ENCODE results near the gene PUS10. TPM values are rescaled to one million over a fixed set of nuclear protein-coding genes. Genes with fewer than 3 reads are reported as not detected.
A peak's percentile ranks its signal among the peaks of the same experiment; 100 is the strongest.

PUS10 gene
- total and polyA plus RNA-seq, 2 experiments from 2014 or later: 2.2 to 2.5 TPM

DNA sequence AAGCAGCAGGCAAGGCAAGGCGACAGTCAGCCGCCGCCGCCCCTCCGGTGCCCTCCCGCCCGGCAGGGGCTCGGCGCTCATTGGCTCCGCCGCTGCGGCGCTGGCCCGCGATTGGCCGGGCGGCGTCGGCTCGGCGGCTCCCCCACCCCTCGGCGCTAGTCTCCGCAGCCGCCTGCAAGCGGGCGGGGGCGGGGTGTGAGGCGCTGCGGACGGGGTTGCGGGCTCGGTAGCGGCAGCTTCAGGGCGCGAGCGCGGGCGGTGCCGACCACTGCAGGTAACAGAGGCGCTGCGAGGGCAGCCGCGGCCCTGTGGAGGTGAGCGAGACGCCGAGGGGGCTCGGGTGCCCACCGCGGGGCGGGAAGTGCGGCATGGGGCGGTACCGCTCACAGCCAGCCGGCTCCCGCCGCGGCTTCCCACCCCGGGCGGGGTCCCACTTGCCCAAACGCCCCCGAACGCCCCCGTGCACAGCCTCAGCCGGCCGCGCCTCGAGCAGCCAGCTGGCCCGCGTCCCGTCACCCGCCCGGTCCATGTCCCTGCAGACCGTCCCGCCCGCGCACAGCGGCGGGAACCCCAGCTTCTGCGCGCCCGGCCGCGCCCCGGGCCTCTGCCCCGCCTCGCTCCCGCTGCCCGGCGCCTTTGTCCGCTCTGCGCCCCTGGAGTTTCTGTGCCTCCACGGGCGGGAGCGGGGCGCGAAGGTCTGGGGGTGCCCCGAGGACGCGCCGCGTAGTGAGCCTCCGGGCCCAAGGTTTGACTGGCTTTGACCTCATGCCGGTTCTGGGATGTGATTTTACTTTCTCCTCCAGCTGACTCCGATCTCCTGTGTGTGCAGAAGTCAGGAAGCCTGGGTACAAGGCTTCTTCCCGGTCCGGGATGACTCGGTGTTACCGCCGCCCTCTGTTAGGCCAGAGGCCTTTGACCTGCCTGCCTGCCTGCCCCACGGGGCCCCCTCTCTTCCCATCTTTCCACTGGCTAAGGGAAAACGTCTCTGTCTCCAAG is 48.0 kb upstream of the PUS10 start, which contains the start of gene SANBR:
Gene SANBR (plus strand): TSS at position 158 of the 996 bp plus-strand sequence. CDS start 4,480 bp downstream, outside the sequence.
- peak within 1 kb of the TSS; percentile 27; the same call in 1 of the 2 replicates for H3K27ac ChIP-seq (ENCODE audit: low read depth)
- H3K4me3 Mint-ChIP-seq: peak within 1 kb of the TSS; percentile 96

DNA sequence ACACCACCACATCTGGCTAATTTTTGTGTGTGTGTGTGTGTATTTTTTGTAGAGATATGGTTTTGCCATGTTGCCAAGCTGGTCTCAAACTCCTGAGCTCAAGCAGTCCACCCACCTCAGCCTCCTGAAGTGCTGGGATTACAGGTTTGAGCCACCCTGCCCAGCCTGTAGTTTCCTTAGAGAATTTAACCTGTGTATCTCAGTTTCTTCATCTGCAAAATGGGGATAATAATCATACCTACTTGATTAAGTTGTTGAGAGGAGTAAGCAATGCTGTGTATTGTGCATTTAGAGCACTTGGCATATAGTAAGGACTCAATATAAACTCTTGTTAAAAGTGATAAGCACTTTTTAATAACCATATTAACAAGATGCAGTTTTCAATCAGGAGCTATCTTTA is 41.3 kb upstream of the PUS10 start:
- Histone ChIP-seq H3K9me2 (ENCODE audit: insufficient read depth) (no peaks in the 10 kb centered on the region), H3K4me3 (no peak overlapping the region), H3F3A (replicated peaks; ENCODE audit: low read depth) (no peaks in the 10 kb centered on the region), H3K4me2 (no peak overlapping the region), H3K4me1 (ENCODE audit: insufficient read depth) (no peaks in the 10 kb centered on the region), H4K20me1 (replicated peaks; ENCODE audit: insufficient read depth) (no peaks in the 10 kb centered on the region), H2AFZ (no peak overlapping the region), H3K36me3 (ENCODE audit: insufficient read depth) (no peaks in the 10 kb centered on the region), H3K27me3 (ENCODE audit: insufficient read depth) (no peaks in the 10 kb centered on the region), H3K27ac (ENCODE audit: low read depth) (no peak overlapping the region), H3K79me2 (replicated peaks; ENCODE audit: insufficient read depth) (no peaks in the 10 kb centered on the region)
- DNase-seq (ENCODE audit: low spot score) (no peak), ATAC-seq (no peak)
- Mint-ChIP-seq H3K36me3 (ENCODE audit: low read depth) (peaks cover 9% of the 10 kb centered on the region; the same call in 2 of the 3 replicates), H3K27ac (no peak overlapping the region), H3K4me1 (no peaks in the 10 kb centered on the region), H3K4me3 (no peak overlapping the region), H3K9me3 (no peaks in the 10 kb centered on the region), H3K27me3 (ENCODE audit: insufficient read depth, low read depth, poor library complexity) (peaks cover 4% of the 10 kb centered on the region)
- TF ChIP-seq, protein P1, sequence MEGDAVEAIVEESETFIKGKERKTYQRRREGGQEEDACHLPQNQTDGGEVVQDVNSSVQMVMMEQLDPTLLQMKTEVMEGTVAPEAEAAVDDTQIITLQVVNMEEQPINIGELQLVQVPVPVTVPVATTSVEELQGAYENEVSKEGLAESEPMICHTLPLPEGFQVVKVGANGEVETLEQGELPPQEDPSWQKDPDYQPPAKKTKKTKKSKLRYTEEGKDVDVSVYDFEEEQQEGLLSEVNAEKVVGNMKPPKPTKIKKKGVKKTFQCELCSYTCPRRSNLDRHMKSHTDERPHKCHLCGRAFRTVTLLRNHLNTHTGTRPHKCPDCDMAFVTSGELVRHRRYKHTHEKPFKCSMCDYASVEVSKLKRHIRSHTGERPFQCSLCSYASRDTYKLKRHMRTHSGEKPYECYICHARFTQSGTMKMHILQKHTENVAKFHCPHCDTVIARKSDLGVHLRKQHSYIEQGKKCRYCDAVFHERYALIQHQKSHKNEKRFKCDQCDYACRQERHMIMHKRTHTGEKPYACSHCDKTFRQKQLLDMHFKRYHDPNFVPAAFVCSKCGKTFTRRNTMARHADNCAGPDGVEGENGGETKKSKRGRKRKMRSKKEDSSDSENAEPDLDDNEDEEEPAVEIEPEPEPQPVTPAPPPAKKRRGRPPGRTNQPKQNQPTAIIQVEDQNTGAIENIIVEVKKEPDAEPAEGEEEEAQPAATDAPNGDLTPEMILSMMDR (conservative IDR thresholded peaks at IDR 0.05; ENCODE audit: low read depth in 2 of 2): no peak
- TF ChIP-seq CREB1 (CRISPR knock-in tag; IDR thresholded peaks at IDR 0.05; ENCODE audit: low read depth) (no peak), POLR2AphosphoS5 (IDR thresholded peaks at IDR 0.05; ENCODE audit: low read depth) (no peak), STAT1 (IDR thresholded peaks at IDR 0.05; ENCODE audit: unreplicated experiment) (no peak), EZH2 (IDR thresholded peaks at IDR 0.05; ENCODE audit: low read depth, unreplicated experiment) (no peak), NANOG (IDR thresholded peaks at IDR 0.05; ENCODE audit: borderline replicate concordance) (no peak), ZNF114 (CRISPR knock-in tag; IDR thresholded peaks at IDR 0.05) (no peak), ZNF331 (CRISPR knock-in tag; IDR thresholded peaks at IDR 0.05; ENCODE audit: low read depth) (no peak), JUNB (IDR thresholded peaks at IDR 0.05; ENCODE audit: unreplicated experiment) (no peak)
- TF ChIP-seq, protein P2, sequence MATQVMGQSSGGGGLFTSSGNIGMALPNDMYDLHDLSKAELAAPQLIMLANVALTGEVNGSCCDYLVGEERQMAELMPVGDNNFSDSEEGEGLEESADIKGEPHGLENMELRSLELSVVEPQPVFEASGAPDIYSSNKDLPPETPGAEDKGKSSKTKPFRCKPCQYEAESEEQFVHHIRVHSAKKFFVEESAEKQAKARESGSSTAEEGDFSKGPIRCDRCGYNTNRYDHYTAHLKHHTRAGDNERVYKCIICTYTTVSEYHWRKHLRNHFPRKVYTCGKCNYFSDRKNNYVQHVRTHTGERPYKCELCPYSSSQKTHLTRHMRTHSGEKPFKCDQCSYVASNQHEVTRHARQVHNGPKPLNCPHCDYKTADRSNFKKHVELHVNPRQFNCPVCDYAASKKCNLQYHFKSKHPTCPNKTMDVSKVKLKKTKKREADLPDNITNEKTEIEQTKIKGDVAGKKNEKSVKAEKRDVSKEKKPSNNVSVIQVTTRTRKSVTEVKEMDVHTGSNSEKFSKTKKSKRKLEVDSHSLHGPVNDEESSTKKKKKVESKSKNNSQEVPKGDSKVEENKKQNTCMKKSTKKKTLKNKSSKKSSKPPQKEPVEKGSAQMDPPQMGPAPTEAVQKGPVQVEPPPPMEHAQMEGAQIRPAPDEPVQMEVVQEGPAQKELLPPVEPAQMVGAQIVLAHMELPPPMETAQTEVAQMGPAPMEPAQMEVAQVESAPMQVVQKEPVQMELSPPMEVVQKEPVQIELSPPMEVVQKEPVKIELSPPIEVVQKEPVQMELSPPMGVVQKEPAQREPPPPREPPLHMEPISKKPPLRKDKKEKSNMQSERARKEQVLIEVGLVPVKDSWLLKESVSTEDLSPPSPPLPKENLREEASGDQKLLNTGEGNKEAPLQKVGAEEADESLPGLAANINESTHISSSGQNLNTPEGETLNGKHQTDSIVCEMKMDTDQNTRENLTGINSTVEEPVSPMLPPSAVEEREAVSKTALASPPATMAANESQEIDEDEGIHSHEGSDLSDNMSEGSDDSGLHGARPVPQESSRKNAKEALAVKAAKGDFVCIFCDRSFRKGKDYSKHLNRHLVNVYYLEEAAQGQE (IDR thresholded peaks at IDR 0.05; ENCODE audit: unreplicated experiment): no peak
- TF ChIP-seq, protein P3, sequence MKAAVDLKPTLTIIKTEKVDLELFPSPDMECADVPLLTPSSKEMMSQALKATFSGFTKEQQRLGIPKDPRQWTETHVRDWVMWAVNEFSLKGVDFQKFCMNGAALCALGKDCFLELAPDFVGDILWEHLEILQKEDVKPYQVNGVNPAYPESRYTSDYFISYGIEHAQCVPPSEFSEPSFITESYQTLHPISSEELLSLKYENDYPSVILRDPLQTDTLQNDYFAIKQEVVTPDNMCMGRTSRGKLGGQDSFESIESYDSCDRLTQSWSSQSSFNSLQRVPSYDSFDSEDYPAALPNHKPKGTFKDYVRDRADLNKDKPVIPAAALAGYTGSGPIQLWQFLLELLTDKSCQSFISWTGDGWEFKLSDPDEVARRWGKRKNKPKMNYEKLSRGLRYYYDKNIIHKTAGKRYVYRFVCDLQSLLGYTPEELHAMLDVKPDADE (IDR thresholded peaks at IDR 0.05): no peak

More for the DNA sequence above, 48.0 kb upstream of the PUS10 start, which contains the start of gene SANBR:
- peaks cover 7% of the 10 kb centered on the region; the same call in 1 of the 2 replicates for H3K79me2 ChIP-seq (replicated peaks; ENCODE audit: insufficient read depth)
- Mint-ChIP-seq H3K36me3 (ENCODE audit: low read depth) (peaks cover 3% of the 10 kb centered on the region), H3K27ac (peak within 1 kb of the TSS; percentile 89; the same call in 1 of the 2 replicates), H3K27me3 (ENCODE audit: insufficient read depth, low read depth, poor library complexity) (peaks cover 8% of the 10 kb centered on the region), H3K4me1 (peaks cover 5% of the 10 kb centered on the region), H3K9me3 (no peaks in the 10 kb centered on the region)
- H3K36me3 ChIP-seq (ENCODE audit: insufficient read depth): no peaks in the 10 kb centered on the region
- peak; percentile 94 for DNase-seq (ENCODE audit: low spot score)
- H3K4me1 ChIP-seq (ENCODE audit: insufficient read depth): peaks cover 14% of the 10 kb centered on the region
- no peaks in the 10 kb centered on the region; the same call in 1 of the 2 replicates for H4K20me1 ChIP-seq (replicated peaks; ENCODE audit: insufficient read depth)
- H3K27me3 ChIP-seq (ENCODE audit: insufficient read depth): no peaks in the 10 kb centered on the region
- TF ChIP-seq CREB1 (CRISPR knock-in tag; IDR thresholded peaks at IDR 0.05; ENCODE audit: low read depth) (no peak), POLR2AphosphoS5 (IDR thresholded peaks at IDR 0.05; ENCODE audit: low read depth) (peak; percentile 76)
- TF ChIP-seq, protein P1 (conservative IDR thresholded peaks at IDR 0.05; ENCODE audit: low read depth in 2 of 2): no peak
- H2AFZ ChIP-seq: peak within 1 kb of the TSS; percentile 98
- peak within 1 kb of the TSS; percentile 87 for H3K4me2 ChIP-seq
- no peaks in the 10 kb centered on the region for H3F3A ChIP-seq (replicated peaks; ENCODE audit: low read depth)
- peak; percentile 95 for ATAC-seq
- peak within 1 kb of the TSS; percentile 86 for H3K4me3 ChIP-seq
- no peaks in the 10 kb centered on the region for H3K9me2 ChIP-seq (ENCODE audit: insufficient read depth)
